CD4-positive, alpha-beta T cell (primary cell): ENCODE data around the gene ANO5. TPM values are rescaled to one million over a fixed set of nuclear protein-coding genes. Genes with fewer than 3 reads are reported as not detected.

Experiments
- ATAC-seq: fragments of 200-7000 bp; cut with Tn5 transposase; one replicate; pipeline ENCODE4 v1.10.0; 2022; ENCODE audit warnings: mild to moderate bottlenecking; ENCODE audit not compliant: poor library complexity
- CTCF ChIA-PET: fragments of 350-600 bp; sonication (Branson Sonifier 250); formaldehyde crosslinking; loops from one replicate; lab custom pipeline; 2021; ENCODE audit warnings: antibody characterized with exemption, inconsistent platforms; lab: Charles Lee
- POLR2A ChIA-PET: fragments of 350-600 bp; sonication (Branson Sonifier 250); formaldehyde crosslinking; loops from one replicate; lab custom pipeline; 2021; ENCODE audit warnings: antibody characterized with exemption, inconsistent platforms; lab: Charles Lee
- DNase-seq, 14 experiments: peaks; one replicate each; pipeline ENCODE4 v3.0.0-alpha.2; 2013 to 2020; ENCODE audit warnings: mixed read lengths in 2 of 14
- H3K27ac ChIP-seq, 2 donors: one replicate each; pipeline versions ENCODE4 v1.5.1 to v1.7.0; 2013; ENCODE audit warnings: low read length in 2 of 2, low read depth in 1 of 2, mild to moderate bottlenecking in 1 of 2
- H3K27me3 ChIP-seq, 2 experiments: 1 replicate in 1 of 2; 2 replicates in 1 of 2; pipeline versions ENCODE4 v1.6.1 to v1.7.0; 2013; ENCODE audit warnings: low read length in 2 of 2, control low read depth in 1 of 2, mild to moderate bottlenecking in 1 of 2, moderate library complexity in 1 of 2; ENCODE audit not compliant: insufficient read depth in 2 of 2, control insufficient read depth in 1 of 2
- H3K36me3 ChIP-seq: one replicate; pipeline ENCODE4 v1.6.1; 2013; ENCODE audit warnings: low read length, control low read depth; ENCODE audit not compliant: insufficient read depth
- H3K4me1 ChIP-seq: one replicate; pipeline ENCODE4 v1.6.1; 2013; ENCODE audit warnings: low read length, control low read depth; ENCODE audit not compliant: insufficient read depth
- H3K4me3 ChIP-seq: one replicate; pipeline ENCODE4 v1.5.1; 2013; ENCODE audit warnings: mild to moderate bottlenecking, low read length, moderate library complexity
- H3K9me3 ChIP-seq, 2 experiments: 1 replicate in 1 of 2; 2 replicates in 1 of 2; pipeline versions ENCODE4 v1.6.1 to v1.7.0; 2013; ENCODE audit warnings: low read length in 2 of 2, mild to moderate bottlenecking in 2 of 2, control low read depth in 1 of 2, moderate library complexity in 1 of 2; ENCODE audit not compliant: control insufficient read depth in 1 of 2, insufficient read depth in 1 of 2
- H3K27ac Mint-ChIP-seq: one replicate; pipeline ENCODE4 v1.8.0; 2020; ENCODE audit warnings: mixed read lengths
- H3K27me3 Mint-ChIP-seq: one replicate; pipeline ENCODE4 v1.8.0; 2021; ENCODE audit warnings: mixed read lengths
- H3K36me3 Mint-ChIP-seq: one replicate; pipeline ENCODE4 v1.8.0; 2021; ENCODE audit warnings: low read depth, mixed read lengths
- H3K4me1 Mint-ChIP-seq: one replicate; pipeline ENCODE4 v1.8.0; 2021; ENCODE audit warnings: low read depth, mixed read lengths
- H3K4me3 Mint-ChIP-seq: one replicate; pipeline ENCODE4 v1.8.0; 2020; ENCODE audit warnings: mild to moderate bottlenecking, mixed read lengths
- H3K9me3 Mint-ChIP-seq: one replicate; pipeline ENCODE4 v1.8.0; 2020; ENCODE audit warnings: mixed read lengths
- intact Hi-C, 2 experiments: fragments of 100-400 bp; cut with DNase I in 1 of 2; cut with micrococcal nuclease in 1 of 2; formaldehyde crosslinking; loops; one replicate each; pipeline versions ENCODE4 v1.15.1 to v1.9.0; 2023 to 2025; cut with DNase I, micrococcal nuclease
- total RNA-seq, 174 experiments: library from RNA in 2 of 174; stranded (reverse) in 2 of 174; gene quantifications; one replicate each; pipeline ENCODE4 v1.2.3 and lab custom pipeline; 2021 to 2026
- TF ChIP-seq, protein P1 (sequence below): fragments of 200-600 bp; IDR thresholded peaks from one replicate; pipeline ENCODE4 v1.8.0; 2022; ENCODE audit warnings: antibody characterized with exemption, mild to moderate bottlenecking

Gene ANO5
- total RNA-seq, 2 experiments from 2014 or later: not detected

DNA sequence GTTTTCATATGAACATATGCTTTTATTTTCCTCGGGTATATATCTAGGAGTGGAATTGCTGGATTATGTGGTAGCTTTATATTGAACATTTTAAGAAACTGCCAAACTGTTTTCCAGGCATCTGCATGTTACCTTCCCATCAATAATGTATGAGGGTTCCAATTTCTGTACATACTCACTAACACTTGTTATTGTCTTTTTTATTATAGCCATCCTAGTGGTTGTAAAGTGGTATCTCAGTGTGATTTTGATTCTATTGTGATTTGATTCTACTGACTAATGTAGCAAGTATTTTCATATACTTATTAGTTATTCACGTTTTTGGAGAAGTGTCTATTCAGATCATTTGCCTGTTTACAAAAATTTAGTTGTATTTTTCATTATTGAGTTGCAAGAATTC, 2.0 kb downstream of the ANO5 start:
- Mint-ChIP-seq H3K9me3 (no peaks in the 10 kb centered on the region), H3K4me1 (peaks cover 5% of the 10 kb centered on the region)
- POLR2A ChIA-PET: no interaction called here

DNA sequence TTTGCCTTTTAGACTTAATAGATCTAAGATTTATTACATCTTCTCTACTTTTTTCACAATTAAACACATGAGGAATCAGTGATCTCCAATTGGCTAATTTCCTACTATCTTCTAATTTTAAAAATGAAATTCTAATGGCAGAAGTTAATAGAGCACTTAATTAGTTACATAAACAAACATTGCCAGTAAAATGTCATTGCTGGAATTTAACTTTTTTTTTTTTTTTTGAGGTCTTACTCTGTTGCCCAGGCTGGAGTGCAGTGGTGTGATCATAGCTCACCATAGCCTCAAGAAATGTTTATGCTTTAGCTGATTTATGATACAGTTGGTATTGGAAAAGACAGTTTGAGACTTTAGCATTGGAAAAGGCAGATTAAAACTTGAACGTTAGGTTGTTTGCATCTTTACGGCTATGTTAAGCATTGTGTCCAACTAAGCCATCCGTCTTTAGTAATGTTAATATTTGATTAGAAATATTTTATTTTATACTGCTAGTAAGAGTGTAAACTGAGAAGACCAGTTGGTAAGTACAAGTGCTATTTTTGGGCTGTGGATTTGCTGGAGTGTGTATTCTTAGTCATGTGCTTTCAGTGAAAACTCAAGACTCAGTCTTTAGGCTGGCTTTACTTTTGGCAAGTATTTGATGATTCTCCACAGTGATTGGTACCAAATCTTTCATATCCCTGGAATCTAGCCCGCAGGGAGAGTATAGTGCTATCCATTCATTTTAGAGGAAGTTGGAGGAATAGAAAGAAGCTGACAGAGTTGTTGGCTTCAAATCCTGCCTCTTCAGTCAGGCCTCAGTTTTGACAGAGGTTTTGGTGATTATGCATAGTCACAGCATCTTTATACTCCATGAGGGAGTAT, 4.5 kb downstream of the ANO5 start:
- Mint-ChIP-seq H3K4me3 (no peak overlapping the region), H3K9me3 (no peaks in the 10 kb centered on the region), H3K36me3 (no peaks in the 10 kb centered on the region), H3K27me3 (peaks cover 39% of the 10 kb centered on the region), H3K4me1 (peaks cover 2% of the 10 kb centered on the region), H3K27ac (no peak overlapping the region)
- TF ChIP-seq, protein P1, sequence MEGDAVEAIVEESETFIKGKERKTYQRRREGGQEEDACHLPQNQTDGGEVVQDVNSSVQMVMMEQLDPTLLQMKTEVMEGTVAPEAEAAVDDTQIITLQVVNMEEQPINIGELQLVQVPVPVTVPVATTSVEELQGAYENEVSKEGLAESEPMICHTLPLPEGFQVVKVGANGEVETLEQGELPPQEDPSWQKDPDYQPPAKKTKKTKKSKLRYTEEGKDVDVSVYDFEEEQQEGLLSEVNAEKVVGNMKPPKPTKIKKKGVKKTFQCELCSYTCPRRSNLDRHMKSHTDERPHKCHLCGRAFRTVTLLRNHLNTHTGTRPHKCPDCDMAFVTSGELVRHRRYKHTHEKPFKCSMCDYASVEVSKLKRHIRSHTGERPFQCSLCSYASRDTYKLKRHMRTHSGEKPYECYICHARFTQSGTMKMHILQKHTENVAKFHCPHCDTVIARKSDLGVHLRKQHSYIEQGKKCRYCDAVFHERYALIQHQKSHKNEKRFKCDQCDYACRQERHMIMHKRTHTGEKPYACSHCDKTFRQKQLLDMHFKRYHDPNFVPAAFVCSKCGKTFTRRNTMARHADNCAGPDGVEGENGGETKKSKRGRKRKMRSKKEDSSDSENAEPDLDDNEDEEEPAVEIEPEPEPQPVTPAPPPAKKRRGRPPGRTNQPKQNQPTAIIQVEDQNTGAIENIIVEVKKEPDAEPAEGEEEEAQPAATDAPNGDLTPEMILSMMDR: no peak
- intact Hi-C loops: no loop called here
- ATAC-seq (no peak), DNase-seq (no peak)
- Histone ChIP-seq H3K9me3 (peaks cover 0 to 13% of the 10 kb centered on the region in 2 experiments), H3K27ac (no peak overlapping the region), H3K27me3 (peaks cover 8 to 23% of the 10 kb centered on the region in 2 experiments), H3K36me3 (no peaks in the 10 kb centered on the region), H3K4me3 (no peak overlapping the region), H3K4me1 (peaks cover 3% of the 10 kb centered on the region)
- POLR2A ChIA-PET: no interaction called here
- CTCF ChIA-PET: no interaction called here

More for the DNA sequence above, 2.0 kb downstream of the ANO5 start:
- DNase-seq (no peak), ATAC-seq (no peak)
- Mint-ChIP-seq H3K4me3 (no peak overlapping the region), H3K27ac (no peak overlapping the region), H3K27me3 (peaks cover 52% of the 10 kb centered on the region), H3K36me3 (no peaks in the 10 kb centered on the region)
- Histone ChIP-seq H3K9me3 (peaks cover 0 to 18% of the 10 kb centered on the region in 2 experiments), H3K27me3 (peaks cover 11 to 34% of the 10 kb centered on the region in 2 experiments), H3K4me3 (no peak overlapping the region), H3K27ac (no peak overlapping the region), H3K36me3 (no peaks in the 10 kb centered on the region), H3K4me1 (peaks cover 4% of the 10 kb centered on the region)
- intact Hi-C loops: no loop called here
- TF ChIP-seq, protein P1: no peak
- CTCF ChIA-PET: no interaction called here

DNA sequence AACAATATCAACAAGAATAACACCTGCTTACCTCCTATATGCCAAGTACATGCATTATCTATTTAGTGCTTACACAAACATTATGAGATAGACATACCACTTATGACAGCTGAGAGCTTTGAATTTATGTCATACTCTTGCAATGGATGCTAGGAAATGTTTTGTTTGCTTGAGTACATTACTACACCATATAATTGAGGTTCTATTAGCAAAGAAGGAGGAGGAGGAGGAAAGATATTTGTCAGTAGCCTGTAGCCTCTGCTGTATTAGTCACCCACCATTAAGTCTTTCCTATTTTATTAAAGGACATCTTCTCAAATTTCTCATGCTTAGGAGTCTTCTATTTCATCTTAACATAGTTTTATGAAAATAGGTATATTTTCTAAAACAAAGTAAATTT, 6.4 kb downstream of the ANO5 start:
- TF ChIP-seq, protein P1: no peak
- no peaks in the 10 kb centered on the region for H3K9me3 ChIP-seq
- H3K4me3 Mint-ChIP-seq: no peak overlapping the region
- H3K27me3 ChIP-seq: peaks cover 0 to 9% of the 10 kb centered on the region in 2 experiments
- no peaks in the 10 kb centered on the region for H3K36me3 ChIP-seq
- ATAC-seq (no peak), DNase-seq (no peak)
- H3K27ac ChIP-seq: no peak overlapping the region
- no peak overlapping the region for H3K4me3 ChIP-seq
- H3K9me3 Mint-ChIP-seq: no peaks in the 10 kb centered on the region
- H3K36me3 Mint-ChIP-seq: no peaks in the 10 kb centered on the region
- H3K4me1 Mint-ChIP-seq: no peaks in the 10 kb centered on the region
- CTCF ChIA-PET: no interaction called here
- intact Hi-C loops: no loop called here
- peaks cover 28% of the 10 kb centered on the region for H3K27me3 Mint-ChIP-seq
- POLR2A ChIA-PET: no interaction called here
- H3K27ac Mint-ChIP-seq: no peak overlapping the region
- H3K4me1 ChIP-seq: no peaks in the 10 kb centered on the region
